SK-N-MC (cell line): Measurements from ENCODE around the gene ADRM1.

Experiments used
- EZH2 ChIP-seq: fragments of 200-600 bp; sonication (generic); IDR thresholded peaks from one replicate; pipeline ENCODE4 v1.6.1; 2017; ENCODE audit warnings: antibody characterized with exemption
- FOXP2 ChIP-seq: optimal IDR thresholded peaks from 2 replicates; pipeline ENCODE3; 2011; ENCODE audit warnings: mild to moderate bottlenecking, moderate library complexity; ENCODE audit not compliant: insufficient read depth; ENCODE audit errors: extremely low read length, control extremely low read depth
- POLR2AphosphoS5 ChIP-seq: IDR thresholded peaks from 2 replicates; pipeline ENCODE4 v1.6.1; 2012; ENCODE audit warnings: mild to moderate bottlenecking, low read depth, low read length, borderline replicate concordance

- TF ChIP-seq EZH2: no peak
- TF ChIP-seq POLR2AphosphoS5: no peak
- TF ChIP-seq FOXP2: no peak
These were observed 15.9 kb downstream of the ADRM1 start for GRCh38 chr20:62318400-62319345.
